ENCODE data around the gene PCDH11Y. TPM values are rescaled to one million over a fixed set of nuclear protein-coding genes. Genes with fewer than 3 reads are reported as not detected.
"Not testable (repeated sequence)": the region's sequence is repeated elsewhere in the genome, so short reads cannot be mapped to it uniquely, and the experiment has no call there.

Gene PCDH11Y, protein sequence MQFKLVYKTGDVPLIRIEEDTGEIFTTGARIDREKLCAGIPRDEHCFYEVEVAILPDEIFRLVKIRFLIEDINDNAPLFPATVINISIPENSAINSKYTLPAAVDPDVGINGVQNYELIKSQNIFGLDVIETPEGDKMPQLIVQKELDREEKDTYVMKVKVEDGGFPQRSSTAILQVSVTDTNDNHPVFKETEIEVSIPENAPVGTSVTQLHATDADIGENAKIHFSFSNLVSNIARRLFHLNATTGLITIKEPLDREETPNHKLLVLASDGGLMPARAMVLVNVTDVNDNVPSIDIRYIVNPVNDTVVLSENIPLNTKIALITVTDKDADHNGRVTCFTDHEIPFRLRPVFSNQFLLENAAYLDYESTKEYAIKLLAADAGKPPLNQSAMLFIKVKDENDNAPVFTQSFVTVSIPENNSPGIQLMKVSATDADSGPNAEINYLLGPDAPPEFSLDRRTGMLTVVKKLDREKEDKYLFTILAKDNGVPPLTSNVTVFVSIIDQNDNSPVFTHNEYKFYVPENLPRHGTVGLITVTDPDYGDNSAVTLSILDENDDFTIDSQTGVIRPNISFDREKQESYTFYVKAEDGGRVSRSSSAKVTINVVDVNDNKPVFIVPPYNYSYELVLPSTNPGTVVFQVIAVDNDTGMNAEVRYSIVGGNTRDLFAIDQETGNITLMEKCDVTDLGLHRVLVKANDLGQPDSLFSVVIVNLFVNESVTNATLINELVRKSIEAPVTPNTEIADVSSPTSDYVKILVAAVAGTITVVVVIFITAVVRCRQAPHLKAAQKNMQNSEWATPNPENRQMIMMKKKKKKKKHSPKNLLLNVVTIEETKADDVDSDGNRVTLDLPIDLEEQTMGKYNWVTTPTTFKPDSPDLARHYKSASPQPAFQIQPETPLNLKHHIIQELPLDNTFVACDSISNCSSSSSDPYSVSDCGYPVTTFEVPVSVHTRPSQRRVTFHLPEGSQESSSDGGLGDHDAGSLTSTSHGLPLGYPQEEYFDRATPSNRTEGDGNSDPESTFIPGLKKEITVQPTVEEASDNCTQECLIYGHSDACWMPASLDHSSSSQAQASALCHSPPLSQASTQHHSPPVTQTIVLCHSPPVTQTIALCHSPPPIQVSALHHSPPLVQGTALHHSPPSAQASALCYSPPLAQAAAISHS (N-terminal part only)
- total RNA-seq (not detected), polyA plus RNA-seq (ENCODE audit: insufficient read depth, low read depth, low replicate concordance) (not detected)
- long read RNA-seq, donor 1 = 0 reads
- long read RNA-seq, donor 2 = 0 reads
- long read RNA-seq, donor 3 = 0 reads
- long read RNA-seq, donor 4 = 0 reads
- long read RNA-seq, donor 5 = 0 reads
- long read RNA-seq, donor 6 = 0 reads
- long read RNA-seq, donor 7 = 0 reads
- long read RNA-seq, donor 8 = 0 reads
- long read RNA-seq, donor 9 = 0 reads
- long read RNA-seq, donor 10 = 0 reads

DNA sequence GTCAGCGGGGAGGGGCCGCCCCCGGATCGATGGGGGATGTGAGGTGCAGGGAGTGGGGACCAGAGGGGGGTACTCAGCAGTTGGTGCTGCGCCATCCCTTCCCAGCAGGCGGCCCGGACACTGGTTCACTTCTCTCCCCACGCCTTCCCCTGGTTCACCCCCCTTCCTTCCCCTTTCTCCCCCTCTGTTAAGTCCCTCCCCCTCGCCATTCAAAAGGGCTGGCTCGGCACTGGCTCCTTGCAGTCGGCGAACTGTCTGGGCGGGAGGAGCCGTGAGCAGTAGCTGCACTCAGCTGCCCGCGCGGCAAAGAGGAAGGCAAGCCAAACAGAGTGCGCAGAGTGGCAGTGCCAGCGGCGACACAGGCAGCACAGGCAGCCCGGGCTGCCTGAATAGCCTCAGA, at the start of gene PCDH11Y:
Gene PCDH11Y, plus strand, starts transcription at position 240 of the 400 bp plus-strand sequence. CDS start 56,804 bp downstream, outside the sequence.
- intact Hi-C loops (cut with DNase I); H3K9me3 ChIP-seq (ENCODE audit: control insufficient read depth in 2 of 3, insufficient read depth in 1 of 3, low read length in 3 of 3); H3K4me3 ChIP-seq (ENCODE audit: low read length in 3 of 3); H3K27ac ChIP-seq (ENCODE audit: low read depth in 2 of 2, low read length in 2 of 2); H3K27me3 ChIP-seq (ENCODE audit: control insufficient read depth, insufficient read depth, low read length); FAIRE-seq; H3K36me3 ChIP-seq (ENCODE audit: control insufficient read depth in 2 of 3, insufficient read depth in 3 of 3, low read length in 3 of 3); H3K9ac ChIP-seq (ENCODE audit: low read length in 3 of 3); H3K4me1 ChIP-seq (ENCODE audit: control insufficient read depth in 2 of 3, insufficient read depth in 2 of 3, low read depth in 1 of 3, low read length in 3 of 3): not testable (repeated sequence)
- peak in 2 of 5 donors; percentile 57 to 63 for DNase-seq

DNA sequence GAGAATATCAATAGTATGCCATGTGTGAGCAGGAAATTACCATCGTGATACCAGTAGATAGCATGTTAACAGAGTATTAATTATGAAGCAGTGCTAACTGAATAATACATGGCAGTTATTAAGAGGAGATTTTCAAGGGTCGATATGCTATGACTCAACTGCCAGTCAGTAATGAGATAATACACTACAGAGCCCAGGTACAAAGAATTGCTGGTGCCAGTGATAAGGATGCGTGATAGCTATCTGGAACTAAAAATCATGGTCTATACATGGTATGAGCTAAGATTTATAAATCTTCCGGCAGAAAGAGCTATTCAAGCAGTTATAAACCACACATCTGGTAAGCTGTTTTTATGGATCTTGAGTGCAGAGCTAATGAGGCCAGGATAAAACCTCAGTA, 32.2 kb upstream of the PCDH11Y start:
- H3K4me1 ChIP-seq (ENCODE audit: control insufficient read depth in 2 of 3, insufficient read depth in 2 of 3, low read depth in 1 of 3, low read length in 3 of 3); FAIRE-seq; intact Hi-C loops (cut with DNase I); H3K4me3 ChIP-seq (ENCODE audit: low read length in 3 of 3); H3K9ac ChIP-seq (ENCODE audit: low read length in 3 of 3); H3K27ac ChIP-seq (ENCODE audit: low read depth in 2 of 2, low read length in 2 of 2); H3K9me3 ChIP-seq (ENCODE audit: control insufficient read depth in 2 of 3, insufficient read depth in 1 of 3, low read length in 3 of 3); H3K27me3 ChIP-seq (ENCODE audit: control insufficient read depth, insufficient read depth, low read length); H3K36me3 ChIP-seq (ENCODE audit: control insufficient read depth in 2 of 3, insufficient read depth in 3 of 3, low read length in 3 of 3); DNase-seq: not testable (repeated sequence)

DNA sequence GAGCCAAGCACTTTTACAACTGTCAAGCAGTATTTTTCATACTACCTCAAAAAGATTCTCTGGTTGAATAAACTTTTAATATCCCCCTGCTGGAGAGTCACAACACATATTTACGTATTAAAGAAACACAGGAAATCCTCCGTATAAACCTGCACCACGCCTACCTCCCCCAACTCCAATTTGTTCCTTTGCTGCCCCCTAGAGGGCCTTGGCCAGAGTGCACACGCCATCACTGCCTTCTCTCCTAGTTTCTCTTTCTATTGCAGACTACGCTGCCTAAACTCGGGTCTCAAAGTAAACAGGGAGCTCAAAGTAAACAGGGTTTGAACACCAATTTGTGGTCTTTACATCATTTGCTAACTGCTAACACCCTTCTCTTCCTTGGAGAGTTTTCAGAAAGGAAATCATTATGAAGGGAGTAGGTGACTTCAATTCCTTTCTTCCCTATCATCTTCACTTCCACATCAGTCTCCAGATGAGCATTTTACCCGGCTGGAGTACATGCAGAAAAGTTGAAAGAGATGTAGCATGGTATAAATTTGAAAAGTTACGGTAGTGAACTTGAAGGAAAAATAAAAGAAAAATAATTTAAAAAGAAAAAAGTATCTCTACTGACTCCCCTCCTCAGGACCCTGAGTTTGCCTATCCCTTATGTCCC, 8.2 kb upstream of the PCDH11Y start:
- H3K4me3 ChIP-seq (ENCODE audit: low read length in 3 of 3); FAIRE-seq; H3K9ac ChIP-seq (ENCODE audit: low read length in 3 of 3); H3K27me3 ChIP-seq (ENCODE audit: control insufficient read depth, insufficient read depth, low read length); intact Hi-C loops (cut with DNase I); H3K27ac ChIP-seq (ENCODE audit: low read depth in 2 of 2, low read length in 2 of 2); H3K36me3 ChIP-seq (ENCODE audit: control insufficient read depth in 2 of 3, insufficient read depth in 3 of 3, low read length in 3 of 3); H3K9me3 ChIP-seq (ENCODE audit: control insufficient read depth in 2 of 3, insufficient read depth in 1 of 3, low read length in 3 of 3); DNase-seq; H3K4me1 ChIP-seq (ENCODE audit: control insufficient read depth in 2 of 3, insufficient read depth in 2 of 3, low read depth in 1 of 3, low read length in 3 of 3): not testable (repeated sequence)

DNA sequence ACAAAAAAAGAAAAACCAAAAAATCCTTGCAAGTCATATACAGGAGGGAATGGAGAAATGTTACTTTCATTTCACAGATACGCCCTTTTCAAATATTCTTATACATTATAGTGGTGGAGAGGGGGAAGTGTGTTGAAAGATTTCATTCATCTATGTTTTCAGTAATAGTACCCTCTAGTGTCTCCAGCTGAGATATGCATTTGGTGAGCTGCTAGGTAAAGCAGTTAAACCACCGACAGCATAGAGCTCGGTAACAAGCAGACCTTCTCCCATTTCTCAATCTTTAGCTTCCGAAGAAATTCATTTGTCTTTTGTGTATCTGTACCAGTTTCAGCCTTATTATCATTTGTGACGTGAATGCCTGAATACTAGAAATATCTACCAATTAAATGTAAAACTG, 5.2 kb upstream of the PCDH11Y start:
- H3K36me3 ChIP-seq (ENCODE audit: control insufficient read depth in 2 of 3, insufficient read depth in 3 of 3, low read length in 3 of 3); DNase-seq; intact Hi-C loops (cut with DNase I); H3K4me1 ChIP-seq (ENCODE audit: control insufficient read depth in 2 of 3, insufficient read depth in 2 of 3, low read depth in 1 of 3, low read length in 3 of 3); H3K27me3 ChIP-seq (ENCODE audit: control insufficient read depth, insufficient read depth, low read length); H3K9me3 ChIP-seq (ENCODE audit: control insufficient read depth in 2 of 3, insufficient read depth in 1 of 3, low read length in 3 of 3); H3K9ac ChIP-seq (ENCODE audit: low read length in 3 of 3); FAIRE-seq; H3K27ac ChIP-seq (ENCODE audit: low read depth in 2 of 2, low read length in 2 of 2); H3K4me3 ChIP-seq (ENCODE audit: low read length in 3 of 3): not testable (repeated sequence)

DNA sequence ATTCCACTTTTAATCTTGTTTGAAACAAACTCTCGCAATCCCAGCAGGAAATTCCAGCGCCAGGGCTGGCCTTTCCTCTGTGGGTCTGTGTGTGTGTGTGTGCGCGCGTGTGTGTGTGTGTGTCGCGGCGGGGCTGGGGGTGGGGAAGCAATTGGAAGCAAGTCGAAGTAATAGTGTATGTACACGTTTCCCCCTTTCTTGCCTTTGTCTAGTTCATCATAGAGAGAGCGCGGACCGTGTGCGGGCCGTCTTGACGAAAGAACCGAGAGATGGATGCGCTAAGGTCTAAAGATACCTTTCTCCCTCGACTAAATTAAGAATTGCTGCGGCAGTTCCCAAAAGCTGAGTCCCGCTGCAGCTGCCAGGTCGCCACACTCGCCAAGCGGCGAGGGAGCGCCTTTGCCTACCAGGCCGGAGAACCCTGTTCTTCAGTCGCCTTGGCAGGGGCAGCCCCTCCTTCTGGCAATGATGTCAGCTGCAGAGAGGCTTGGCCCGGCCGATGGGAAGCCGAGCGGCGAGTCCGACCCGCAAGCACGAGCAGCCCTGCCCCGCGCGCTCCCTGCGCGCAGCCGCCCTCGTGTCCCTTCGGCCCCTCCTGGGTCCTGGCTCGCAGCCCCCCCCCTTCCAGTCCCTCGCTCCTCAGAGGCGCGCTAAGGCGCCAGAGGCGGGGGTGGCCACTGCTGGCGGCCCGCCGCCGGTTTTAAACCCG, 2.5 kb downstream of the PCDH11Y start:
- intact Hi-C loops (cut with DNase I); H3K4me3 ChIP-seq (ENCODE audit: low read length in 3 of 3); H3K27ac ChIP-seq (ENCODE audit: low read depth in 2 of 2, low read length in 2 of 2); H3K9ac ChIP-seq (ENCODE audit: low read length in 3 of 3); H3K4me1 ChIP-seq (ENCODE audit: control insufficient read depth in 2 of 3, insufficient read depth in 2 of 3, low read depth in 1 of 3, low read length in 3 of 3); H3K27me3 ChIP-seq (ENCODE audit: control insufficient read depth, insufficient read depth, low read length); FAIRE-seq; H3K9me3 ChIP-seq (ENCODE audit: control insufficient read depth in 2 of 3, insufficient read depth in 1 of 3, low read length in 3 of 3); H3K36me3 ChIP-seq (ENCODE audit: control insufficient read depth in 2 of 3, insufficient read depth in 3 of 3, low read length in 3 of 3): not testable (repeated sequence)
- peak in 1 of 5 donors; percentile 4 for DNase-seq

DNA sequence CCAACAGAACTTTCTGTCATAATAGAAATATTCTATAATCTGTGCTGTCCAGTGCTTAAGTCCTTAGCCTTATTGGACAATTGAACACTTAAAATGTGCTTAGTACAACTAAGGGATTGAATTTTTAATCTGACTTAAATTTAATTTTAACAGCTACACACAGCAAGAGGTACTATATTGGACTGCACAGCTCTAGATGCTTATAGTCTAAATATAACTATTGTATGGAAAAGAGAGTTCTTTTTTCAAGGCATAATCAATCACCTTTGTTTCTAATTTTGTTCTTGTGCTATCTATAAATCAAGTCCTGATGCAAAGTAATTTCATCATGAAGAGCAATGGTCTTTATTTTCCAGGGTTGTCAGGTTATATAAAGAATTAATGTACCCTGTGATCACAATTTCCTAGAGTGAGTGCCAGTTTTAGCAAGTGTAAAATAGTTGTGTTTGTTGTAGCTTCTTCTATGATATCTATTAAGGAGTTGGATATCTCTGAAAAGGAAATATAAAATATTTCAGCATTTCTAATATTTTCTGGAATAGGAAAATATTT, 39.0 kb downstream of the PCDH11Y start:
- H3K4me1 ChIP-seq (ENCODE audit: control insufficient read depth in 2 of 3, insufficient read depth in 2 of 3, low read depth in 1 of 3, low read length in 3 of 3); H3K9me3 ChIP-seq (ENCODE audit: control insufficient read depth in 2 of 3, insufficient read depth in 1 of 3, low read length in 3 of 3); FAIRE-seq; H3K9ac ChIP-seq (ENCODE audit: low read length in 3 of 3); H3K27me3 ChIP-seq (ENCODE audit: control insufficient read depth, insufficient read depth, low read length); DNase-seq; H3K36me3 ChIP-seq (ENCODE audit: control insufficient read depth in 2 of 3, insufficient read depth in 3 of 3, low read length in 3 of 3); H3K27ac ChIP-seq (ENCODE audit: low read depth in 2 of 2, low read length in 2 of 2); intact Hi-C loops (cut with DNase I); H3K4me3 ChIP-seq (ENCODE audit: low read length in 3 of 3): not testable (repeated sequence)

DNA sequence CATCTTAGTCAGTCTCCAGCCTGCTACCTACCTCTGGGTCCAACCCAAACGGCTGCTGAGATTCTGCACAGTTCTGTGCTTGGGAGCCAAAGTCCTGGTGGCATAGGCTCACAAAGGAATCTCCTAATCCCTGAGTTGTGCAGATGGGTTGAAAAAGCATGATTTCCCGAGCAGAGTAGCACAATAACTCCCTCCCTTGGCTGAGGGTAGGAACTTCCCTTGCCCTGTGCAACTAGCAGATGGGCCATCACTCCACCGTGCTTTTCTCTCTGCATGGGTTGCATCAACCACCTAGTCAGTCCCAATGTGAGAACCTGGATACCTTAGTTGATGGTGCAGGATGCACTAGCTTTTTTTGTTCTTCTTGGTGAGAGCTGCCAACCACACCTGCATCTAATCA, 82.9 kb downstream of the PCDH11Y start:
- FAIRE-seq; H3K4me3 ChIP-seq (ENCODE audit: low read length in 3 of 3); H3K36me3 ChIP-seq (ENCODE audit: control insufficient read depth in 2 of 3, insufficient read depth in 3 of 3, low read length in 3 of 3); DNase-seq; H3K27ac ChIP-seq (ENCODE audit: low read depth in 2 of 2, low read length in 2 of 2); H3K9me3 ChIP-seq (ENCODE audit: control insufficient read depth in 2 of 3, insufficient read depth in 1 of 3, low read length in 3 of 3); H3K9ac ChIP-seq (ENCODE audit: low read length in 3 of 3); H3K4me1 ChIP-seq (ENCODE audit: control insufficient read depth in 2 of 3, insufficient read depth in 2 of 3, low read depth in 1 of 3, low read length in 3 of 3); intact Hi-C loops (cut with DNase I); H3K27me3 ChIP-seq (ENCODE audit: control insufficient read depth, insufficient read depth, low read length): not testable (repeated sequence)

All from kidney (tissue), 19 donors.